IMR-90 (cell line): ENCODE results near the gene CACNA1I.

Experiments
- BHLHE40 ChIP-seq: fragments of 150-350 bp; IDR thresholded peaks from 2 replicates; pipeline ENCODE4 v1.6.1; 2016; ENCODE audit warnings: mild to moderate bottlenecking, low read depth, low read length
- MAZ ChIP-seq: IDR thresholded peaks from 2 replicates; pipeline ENCODE4 v1.6.1; 2012; ENCODE audit warnings: low read depth, mild to moderate bottlenecking, low read length, improper control_type of control experiment, moderate library complexity, borderline replicate concordance
- POLR2A ChIP-seq: IDR thresholded peaks from 2 replicates; pipeline ENCODE4 v1.6.1; 2012; ENCODE audit warnings: mild to moderate bottlenecking, low read depth, low read length
- RCOR1 ChIP-seq: IDR thresholded peaks from 2 replicates; pipeline ENCODE4 v1.6.1; 2012; ENCODE audit warnings: mild to moderate bottlenecking, low read length, improper control_type of control experiment; ENCODE audit not compliant: insufficient replicate concordance
- SMC3 ChIP-seq: fragments of 150-350 bp; IDR thresholded peaks from 2 replicates; pipeline ENCODE4 v1.6.1; 2016; ENCODE audit warnings: low read depth, mild to moderate bottlenecking, antibody characterized with exemption, low read length, moderate library complexity
- TF ChIP-seq, protein P1 (sequence below): conservative IDR thresholded peaks from 2 replicates; pipeline ENCODE4 v1.5.1; 2012; ENCODE audit warnings: mild to moderate bottlenecking, low read depth, low read length, improper control_type of control experiment

DNA sequence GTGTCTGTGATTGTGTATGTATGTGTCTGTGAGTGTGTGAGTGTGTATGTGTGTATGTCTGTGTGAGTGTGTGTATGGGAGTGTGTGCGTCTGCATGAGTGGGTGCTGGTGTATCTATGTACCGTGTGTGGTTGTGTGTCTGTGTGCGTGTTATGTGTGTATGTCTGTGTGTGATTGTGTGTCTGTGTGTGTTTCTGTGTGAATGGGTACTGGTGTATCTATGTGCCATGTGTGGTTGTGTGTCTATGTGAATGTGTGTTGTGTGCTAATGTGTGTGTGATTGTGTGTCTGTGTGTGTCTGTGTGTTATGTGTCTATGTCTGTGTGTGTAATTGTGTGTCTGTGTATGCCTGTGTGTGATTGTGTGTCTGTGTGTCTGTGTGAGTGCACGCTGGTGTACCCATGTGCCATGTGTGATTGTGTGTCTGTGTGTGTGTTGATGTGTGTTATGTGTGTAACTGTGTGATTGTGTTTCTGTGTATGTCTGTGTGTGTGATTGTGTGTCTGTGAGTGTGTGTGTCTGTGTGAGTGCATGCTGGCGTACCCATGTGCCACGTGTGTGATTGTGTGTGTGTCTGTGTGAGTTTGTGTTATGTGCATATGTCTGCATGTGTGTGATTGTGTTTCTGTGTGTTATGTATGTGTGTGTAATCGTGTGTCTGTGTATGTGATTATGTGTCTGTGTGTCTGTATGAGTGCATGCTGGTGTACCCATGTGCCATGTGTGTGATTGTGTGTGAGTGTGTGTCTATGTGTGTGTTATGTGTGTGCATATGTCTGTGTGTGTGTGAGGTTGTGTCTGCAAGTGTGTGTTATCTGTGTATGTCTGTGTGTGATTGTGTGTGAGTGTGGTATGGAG lies 6.8 kb upstream of the CACNA1I start:
- TF ChIP-seq SMC3 (no peak), RCOR1 (no peak), POLR2A (no peak), MAZ (no peak), BHLHE40 (no peak)
- TF ChIP-seq, protein P1, sequence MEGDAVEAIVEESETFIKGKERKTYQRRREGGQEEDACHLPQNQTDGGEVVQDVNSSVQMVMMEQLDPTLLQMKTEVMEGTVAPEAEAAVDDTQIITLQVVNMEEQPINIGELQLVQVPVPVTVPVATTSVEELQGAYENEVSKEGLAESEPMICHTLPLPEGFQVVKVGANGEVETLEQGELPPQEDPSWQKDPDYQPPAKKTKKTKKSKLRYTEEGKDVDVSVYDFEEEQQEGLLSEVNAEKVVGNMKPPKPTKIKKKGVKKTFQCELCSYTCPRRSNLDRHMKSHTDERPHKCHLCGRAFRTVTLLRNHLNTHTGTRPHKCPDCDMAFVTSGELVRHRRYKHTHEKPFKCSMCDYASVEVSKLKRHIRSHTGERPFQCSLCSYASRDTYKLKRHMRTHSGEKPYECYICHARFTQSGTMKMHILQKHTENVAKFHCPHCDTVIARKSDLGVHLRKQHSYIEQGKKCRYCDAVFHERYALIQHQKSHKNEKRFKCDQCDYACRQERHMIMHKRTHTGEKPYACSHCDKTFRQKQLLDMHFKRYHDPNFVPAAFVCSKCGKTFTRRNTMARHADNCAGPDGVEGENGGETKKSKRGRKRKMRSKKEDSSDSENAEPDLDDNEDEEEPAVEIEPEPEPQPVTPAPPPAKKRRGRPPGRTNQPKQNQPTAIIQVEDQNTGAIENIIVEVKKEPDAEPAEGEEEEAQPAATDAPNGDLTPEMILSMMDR: no peak
